B cell (primary cell): Measurements from ENCODE around the gene CHD1L. TPM values are rescaled to one million over a fixed set of nuclear protein-coding genes. Genes with fewer than 3 reads are reported as not detected.

Source experiments
- ATAC-seq: fragments of 200-7000 bp; cut with Tn5 transposase; one replicate; pipeline ENCODE4 v1.10.0; 2021; ENCODE audit warnings: low read depth, mild to moderate bottlenecking, moderate number of reproducible peaks, moderate library complexity
- CTCF ChIA-PET: fragments of 350-600 bp; sonication (Branson Sonifier 250); formaldehyde crosslinking; loops from one replicate; lab custom pipeline; 2021; ENCODE audit warnings: antibody characterized with exemption, inconsistent platforms; lab: Charles Lee
- POLR2A ChIA-PET: fragments of 350-600 bp; sonication (Branson Sonifier 250); formaldehyde crosslinking; loops from one replicate; lab custom pipeline; 2021; ENCODE audit warnings: antibody characterized with exemption; lab: Charles Lee
- DNase-seq: peaks from one replicate; pipeline ENCODE4 v3.0.0; 2013
- H2AFZ ChIP-seq: 2 replicates; pipeline ENCODE4 v1.6.1; 2012; ENCODE audit warnings: mild to moderate bottlenecking, low read depth, low read length; ENCODE audit not compliant: insufficient read depth, poor library complexity, severe bottlenecking
- H3K27ac ChIP-seq, 2 donors: 1 replicate in 1 of 2; 2 replicates in 1 of 2; pipeline ENCODE4 v1.5.1; 2012 to 2013; ENCODE audit warnings: low read length in 2 of 2, mild to moderate bottlenecking in 2 of 2, moderate library complexity in 1 of 2
- H3K27me3 ChIP-seq, 4 experiments: fragments of 200-600 bp in 1 of 4; sonication (generic) in 1 of 4; replicated peaks in 1 of 4; 1 replicate in 2 of 4; 2 replicates in 2 of 4; pipeline versions ENCODE4 v1.6.1 to v1.7.0; 2013 to 2016; ENCODE audit warnings: low read length in 3 of 4, mild to moderate bottlenecking in 2 of 4, mixed read lengths in 1 of 4, moderate library complexity in 1 of 4; ENCODE audit not compliant: insufficient read depth in 4 of 4, control insufficient read depth in 3 of 4; ENCODE audit errors: control extremely low read depth in 1 of 4
- H3K36me3 ChIP-seq, 2 experiments: replicated peaks in 1 of 2; 1 replicate in 1 of 2; 2 replicates in 1 of 2; pipeline versions ENCODE4 v1.6.1 to v1.7.1; 2013; ENCODE audit warnings: low read length in 1 of 2; ENCODE audit not compliant: insufficient read depth in 2 of 2, control insufficient read depth in 1 of 2; ENCODE audit errors: control extremely low read depth in 1 of 2, extremely low read depth in 1 of 2
- H3K4me1 ChIP-seq, 2 donors: fragments of 200-600 bp in 1 of 2; sonication (generic) in 1 of 2; 1 replicate in 1 of 2; 2 replicates in 1 of 2; pipeline versions ENCODE4 v1.5.1 to v1.6.1; 2013 to 2017; ENCODE audit warnings: low read length in 2 of 2; ENCODE audit not compliant: control insufficient read depth in 2 of 2, insufficient read depth in 2 of 2
- H3K4me2 ChIP-seq: replicated peaks from 2 replicates; pipeline ENCODE3; 2012; ENCODE audit warnings: mild to moderate bottlenecking, low read depth, low read length; ENCODE audit not compliant: poor library complexity, severe bottlenecking
- H3K4me3 ChIP-seq, 5 experiments: fragments of 200-600 bp in 1 of 5; sonication (generic) in 1 of 5; 1 replicate in 3 of 5; 2 replicates in 2 of 5; pipeline versions ENCODE4 v1.5.1 to v1.7.0; 2011 to 2016; ENCODE audit warnings: low read length in 4 of 5, mild to moderate bottlenecking in 4 of 5, low read depth in 2 of 5, control low read depth in 1 of 5, moderate library complexity in 1 of 5; ENCODE audit not compliant: insufficient read depth in 1 of 5; ENCODE audit errors: control extremely low read depth in 1 of 5, extremely low read depth in 1 of 5
- H3K79me2 ChIP-seq: fragments of 200-600 bp; sonication (generic); one replicate; pipeline ENCODE4 v1.6.0; 2016; ENCODE audit warnings: low read length; ENCODE audit not compliant: control insufficient read depth, insufficient read depth
- H3K9ac ChIP-seq: fragments of 200-600 bp; sonication (generic); 2 replicates; pipeline ENCODE4 v1.6.1; 2017; ENCODE audit warnings: mild to moderate bottlenecking, low read length, moderate library complexity
- H3K9me3 ChIP-seq, 3 donors: one replicate each; pipeline versions ENCODE4 v1.6.1 to v1.7.1; 2013; ENCODE audit warnings: low read length in 2 of 3; ENCODE audit not compliant: control insufficient read depth in 2 of 3, insufficient read depth in 1 of 3; ENCODE audit errors: control extremely low read depth in 1 of 3
- H4K20me1 ChIP-seq: 2 replicates; pipeline ENCODE4 v1.6.0; 2012; ENCODE audit warnings: mild to moderate bottlenecking, low read length; ENCODE audit not compliant: insufficient read depth, control insufficient read depth, poor library complexity, severe bottlenecking
- H3K27ac Mint-ChIP-seq: one replicate; pipeline ENCODE4 v1.8.0; 2021; ENCODE audit warnings: mixed read lengths
- H3K27me3 Mint-ChIP-seq: one replicate; pipeline ENCODE4 v1.8.0; 2021; ENCODE audit warnings: mixed read lengths
- H3K4me1 Mint-ChIP-seq: one replicate; pipeline ENCODE4 v1.8.0; 2021; ENCODE audit warnings: mixed read lengths
- H3K4me3 Mint-ChIP-seq: one replicate; pipeline ENCODE4 v1.8.0; 2021; ENCODE audit warnings: mixed read lengths
- H3K9me3 Mint-ChIP-seq: one replicate; pipeline ENCODE4 v1.8.0; 2022; ENCODE audit warnings: mixed read lengths; ENCODE audit not compliant: insufficient read depth
- EZH2 ChIP-seq: IDR thresholded peaks from 2 replicates; pipeline ENCODE4 v1.6.1; 2012; ENCODE audit warnings: borderline replicate concordance, low read depth, mild to moderate bottlenecking, moderate library complexity, low read length; ENCODE audit not compliant: insufficient read depth, poor library complexity, severe bottlenecking
- WGBS: methylation state at CpG from one replicate; pipeline ENCODE4 v1.1.5; 2013; ENCODE audit warnings: missing lambda C conversion rate; ENCODE audit not compliant: insufficient coverage; 5-methylcytosine and 5-hydroxymethylcytosine counted together
- intact Hi-C: fragments of 100-400 bp; cut with micrococcal nuclease; formaldehyde crosslinking; loops from one replicate; pipeline ENCODE4 v1.10.0; 2022
- polyA plus RNA-seq: library from polyadenylated mRNA; depleted of rRNA; stranded (reverse); fragments of >200 nt; gene quantifications from 2 replicates; pipeline ENCODE4 v1.2.3, GENCODE V29; 2012
- total RNA-seq, 2 donors: library from RNA; stranded (reverse); fragments of 120-200 nt in 1 of 2; gene quantifications; 1 replicate in 1 of 2; 2 replicates in 1 of 2; pipeline versions ENCODE4 v1.2.3 to v1.2.4, GENCODE V29; 2013 to 2022
- TF ChIP-seq, protein P1 (sequence below): fragments of 200-600 bp; IDR thresholded peaks from one replicate; pipeline ENCODE4 v1.8.0; 2022; ENCODE audit warnings: antibody characterized with exemption, mild to moderate bottlenecking

The CHD1L gene
- total and polyA plus RNA-seq, 2 donors (not counting 1 experiment from before 2014, with no cell fraction given), result 32.4 to 54.6 TPM

DNA sequence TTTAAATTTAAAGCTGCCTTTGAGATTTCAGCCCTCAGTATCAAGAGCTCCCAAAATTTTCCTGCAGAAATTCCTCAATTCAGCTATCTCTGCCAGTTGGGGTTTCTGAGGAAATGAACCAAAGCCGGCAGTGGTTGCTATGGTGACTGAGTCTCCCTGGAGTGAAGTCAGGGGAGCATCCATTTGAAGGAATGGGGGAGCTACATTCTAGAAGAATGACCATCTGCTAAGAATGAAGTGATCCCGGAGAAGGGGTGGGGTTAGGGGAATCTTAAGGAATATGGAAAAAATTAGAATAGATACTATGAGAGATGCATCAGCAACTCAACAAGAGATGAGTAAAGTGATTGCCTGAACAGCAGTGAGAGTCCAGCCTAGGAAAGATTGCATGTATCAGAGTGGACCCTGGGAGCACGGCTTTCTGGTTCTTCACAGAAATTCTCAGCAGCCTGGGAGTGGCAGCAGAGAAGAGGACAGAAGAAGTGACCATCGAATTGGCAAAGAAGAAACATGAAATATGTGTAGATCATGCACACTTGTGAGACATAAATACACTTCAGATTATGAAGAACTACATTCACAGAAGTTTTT lies 94.7 kb downstream of the CHD1L start:
- H2AFZ ChIP-seq, result no peak overlapping the region
- Mint-ChIP-seq H3K4me1 (no peaks in the 10 kb centered on the region), H3K9me3 (no peaks in the 10 kb centered on the region), H3K27me3 (peaks cover 46% of the 10 kb centered on the region), H3K4me3 (no peak overlapping the region), H3K27ac (no peak overlapping the region)
- DNase-seq (no peak), ATAC-seq (no peak)
- H3K9me3 ChIP-seq, result peaks cover 0 to 3% (median 0%) of the 10 kb centered on the region in 3 donors
- TF ChIP-seq, protein P1, sequence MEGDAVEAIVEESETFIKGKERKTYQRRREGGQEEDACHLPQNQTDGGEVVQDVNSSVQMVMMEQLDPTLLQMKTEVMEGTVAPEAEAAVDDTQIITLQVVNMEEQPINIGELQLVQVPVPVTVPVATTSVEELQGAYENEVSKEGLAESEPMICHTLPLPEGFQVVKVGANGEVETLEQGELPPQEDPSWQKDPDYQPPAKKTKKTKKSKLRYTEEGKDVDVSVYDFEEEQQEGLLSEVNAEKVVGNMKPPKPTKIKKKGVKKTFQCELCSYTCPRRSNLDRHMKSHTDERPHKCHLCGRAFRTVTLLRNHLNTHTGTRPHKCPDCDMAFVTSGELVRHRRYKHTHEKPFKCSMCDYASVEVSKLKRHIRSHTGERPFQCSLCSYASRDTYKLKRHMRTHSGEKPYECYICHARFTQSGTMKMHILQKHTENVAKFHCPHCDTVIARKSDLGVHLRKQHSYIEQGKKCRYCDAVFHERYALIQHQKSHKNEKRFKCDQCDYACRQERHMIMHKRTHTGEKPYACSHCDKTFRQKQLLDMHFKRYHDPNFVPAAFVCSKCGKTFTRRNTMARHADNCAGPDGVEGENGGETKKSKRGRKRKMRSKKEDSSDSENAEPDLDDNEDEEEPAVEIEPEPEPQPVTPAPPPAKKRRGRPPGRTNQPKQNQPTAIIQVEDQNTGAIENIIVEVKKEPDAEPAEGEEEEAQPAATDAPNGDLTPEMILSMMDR, result no peak
- POLR2A ChIA-PET, result no interaction called here
- intact Hi-C loops, result no loop called here
- no peak overlapping the region for H3K4me3 ChIP-seq
- no peaks in the 10 kb centered on the region for H3K36me3 ChIP-seq
- no peaks in the 10 kb centered on the region for H4K20me1 ChIP-seq
- no peak overlapping the region for H3K27ac ChIP-seq
- H3K27me3 ChIP-seq, result peaks cover 0 to 4% (median 0%) of the 10 kb centered on the region in 4 experiments
- WGBS, result 64% methylated on average over 1 of the region's 4 CpGs
- H3K4me1 ChIP-seq, result no peaks in the 10 kb centered on the region
- CTCF ChIA-PET, result no interaction called here
- H3K4me2 ChIP-seq, result no peak overlapping the region
- H3K9ac ChIP-seq, result no peak overlapping the region
- H3K79me2 ChIP-seq, result no peaks in the 10 kb centered on the region

DNA sequence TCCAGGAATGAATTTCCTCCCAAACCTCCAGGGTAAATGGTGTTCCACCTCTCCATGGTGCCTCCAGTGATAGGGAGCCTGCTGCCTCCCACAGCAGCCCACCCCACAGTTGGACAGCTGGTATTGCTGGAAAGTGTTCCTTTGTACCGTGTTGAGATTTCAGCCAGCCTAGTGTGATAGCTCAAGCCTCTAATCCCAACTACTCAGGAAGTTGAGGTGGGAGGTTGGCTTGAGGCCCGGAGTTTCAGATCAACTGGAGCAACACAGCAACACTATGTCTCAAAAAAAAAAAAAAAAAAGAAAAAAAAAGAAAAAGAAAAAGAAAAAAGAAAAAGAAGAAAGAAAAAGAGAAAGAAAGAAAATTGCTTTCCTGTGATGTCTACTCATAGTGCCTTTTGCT lies 96.1 kb downstream of the CHD1L start:
- H4K20me1 ChIP-seq, result no peaks in the 10 kb centered on the region
- no peak for DNase-seq
- H3K4me1 Mint-ChIP-seq, result no peaks in the 10 kb centered on the region

More for the DNA sequence above, 96.1 kb downstream of the CHD1L start:
- Histone ChIP-seq H3K4me2 (no peak overlapping the region), H3K27ac (no peak overlapping the region), H3K27me3 (peaks cover 0 to 4% (median 0%) of the 10 kb centered on the region in 4 experiments), H3K9ac (no peak overlapping the region), H3K9me3 (peaks cover 0 to 5% (median 0%) of the 10 kb centered on the region in 3 donors), H3K79me2 (no peaks in the 10 kb centered on the region), H2AFZ (no peak overlapping the region), H3K36me3 (no peaks in the 10 kb centered on the region), H3K4me1 (no peaks in the 10 kb centered on the region), H3K4me3 (no peak overlapping the region)
- intact Hi-C loops, result no loop called here
- no peak overlapping the region for H3K27ac Mint-ChIP-seq
- H3K27me3 Mint-ChIP-seq, result peaks cover 50% of the 10 kb centered on the region
- H3K4me3 Mint-ChIP-seq, result no peak overlapping the region
- H3K9me3 Mint-ChIP-seq, result no peaks in the 10 kb centered on the region
- no peak for ATAC-seq
- ChIA-PET POLR2A (no interaction called here), CTCF (no interaction called here)
- TF ChIP-seq, protein P1, result no peak
- TF ChIP-seq EZH2, result no peak
- no CpG with 5 or more reads among the region's 2 CpGs for WGBS
